Liver (tissue), 9 donors: Measurements from ENCODE around the gene TMEM260. TPM values are rescaled to one million over a fixed set of nuclear protein-coding genes. Genes with fewer than 3 reads are reported as not detected.

Experiments used
- DNase-seq: peaks from one replicate; pipeline ENCODE4 v3.0.0-alpha.2; 2017; ENCODE audit warnings: low spot score
- H3K27ac ChIP-seq, 2 donors: one replicate each; pipeline ENCODE4 v1.7.0; 2013; ENCODE audit warnings: inconsistent platforms in 2 of 2, low read length in 2 of 2, control low read depth in 1 of 2, low read depth in 1 of 2, mild to moderate bottlenecking in 1 of 2
- H3K27me3 ChIP-seq, 4 donors: one replicate each; pipeline versions ENCODE4 v1.6.1 to v1.7.0; 2013; ENCODE audit warnings: low read length in 3 of 4, inconsistent platforms in 1 of 4, mild to moderate bottlenecking in 1 of 4, moderate library complexity in 1 of 4; ENCODE audit not compliant: control insufficient read depth in 4 of 4, insufficient read depth in 4 of 4
- H3K36me3 ChIP-seq, 4 donors: one replicate each; pipeline versions ENCODE4 v1.6.1 to v1.7.0; 2013; ENCODE audit warnings: low read length in 3 of 4, mild to moderate bottlenecking in 3 of 4, low read depth in 1 of 4, moderate library complexity in 1 of 4; ENCODE audit not compliant: control insufficient read depth in 4 of 4, insufficient read depth in 3 of 4
- H3K4me1 ChIP-seq, 4 donors: one replicate each; pipeline versions ENCODE4 v1.6.1 to v1.7.0; 2013; ENCODE audit warnings: low read length in 3 of 4, mild to moderate bottlenecking in 3 of 4, moderate library complexity in 1 of 4; ENCODE audit not compliant: control insufficient read depth in 4 of 4, insufficient read depth in 4 of 4
- H3K4me3 ChIP-seq, 3 donors: one replicate each; pipeline versions ENCODE4 v1.6.1 to v1.7.0; 2013; ENCODE audit warnings: low read length in 3 of 3, control low read depth in 1 of 3, low read depth in 1 of 3, mild to moderate bottlenecking in 1 of 3
- H3K9ac ChIP-seq, 2 donors: one replicate each; pipeline ENCODE4 v1.7.0; 2013; ENCODE audit warnings: low read length in 2 of 2, mild to moderate bottlenecking in 2 of 2, moderate library complexity in 2 of 2, control low read depth in 1 of 2, low read depth in 1 of 2
- H3K9me3 ChIP-seq, 4 donors: one replicate each; pipeline versions ENCODE4 v1.6.1 to v1.7.0; 2013; ENCODE audit warnings: low read length in 3 of 4; ENCODE audit not compliant: control insufficient read depth in 4 of 4
- ATF3 ChIP-seq: IDR thresholded peaks from 2 replicates; pipeline ENCODE4 v1.6.1; 2016; ENCODE audit warnings: antibody characterized with exemption
- CTCF ChIP-seq: fragments of 150-350 bp; IDR thresholded peaks from 2 replicates; pipeline ENCODE4 v1.5.1; 2017; ENCODE audit warnings: improper control_type of control experiment, low read depth, low read length; ENCODE audit not compliant: missing input control
- EGR1 ChIP-seq, 2 donors: IDR thresholded peaks; 2 replicates each; pipeline ENCODE4 v1.6.1; 2016 to 2018; ENCODE audit warnings: antibody characterized with exemption in 2 of 2, low read depth in 2 of 2
- FOXA1 ChIP-seq: IDR thresholded peaks from 2 replicates; pipeline ENCODE4 v1.6.1; 2016; ENCODE audit warnings: antibody characterized with exemption
- FOXA2 ChIP-seq: IDR thresholded peaks from 2 replicates; pipeline ENCODE4 v1.6.1; 2016; ENCODE audit warnings: antibody characterized with exemption
- GABPA ChIP-seq, 2 donors: IDR thresholded peaks in 1 of 2; conservative IDR thresholded peaks in 1 of 2; 2 replicates each; pipeline ENCODE4 v1.6.1; 2016; ENCODE audit warnings: antibody characterized with exemption in 2 of 2, mild to moderate bottlenecking in 1 of 2, moderate library complexity in 1 of 2
- HNF4A ChIP-seq, 2 donors: conservative IDR thresholded peaks; 2 replicates each; pipeline ENCODE4 v1.6.1; 2016; ENCODE audit warnings: antibody characterized with exemption in 2 of 2, mild to moderate bottlenecking in 2 of 2
- HNF4G ChIP-seq: IDR thresholded peaks from 2 replicates; pipeline ENCODE4 v1.6.1; 2016; ENCODE audit warnings: antibody characterized with exemption
- JUND ChIP-seq, 2 donors: IDR thresholded peaks; 2 replicates each; pipeline ENCODE4 v1.6.1; 2016; ENCODE audit warnings: antibody characterized with exemption in 2 of 2
- NR2F2 ChIP-seq: IDR thresholded peaks from 2 replicates; pipeline ENCODE4 v1.6.1; 2016; ENCODE audit warnings: antibody characterized with exemption
- RAD21 ChIP-seq, 2 donors: IDR thresholded peaks; 2 replicates each; pipeline ENCODE4 v1.6.1; 2016; ENCODE audit warnings: antibody characterized with exemption in 2 of 2, mild to moderate bottlenecking in 2 of 2
- REST ChIP-seq: IDR thresholded peaks from 2 replicates; pipeline ENCODE4 v1.6.1; 2016; ENCODE audit warnings: antibody characterized with exemption, mild to moderate bottlenecking
- RXRA ChIP-seq, 2 donors: IDR thresholded peaks; 2 replicates each; pipeline ENCODE4 v1.6.1; 2017 to 2018; ENCODE audit warnings: antibody characterized with exemption in 2 of 2, mild to moderate bottlenecking in 1 of 2
- SP1 ChIP-seq: IDR thresholded peaks from 2 replicates; pipeline ENCODE4 v1.6.1; 2018; ENCODE audit warnings: antibody characterized with exemption, mild to moderate bottlenecking
- TAF1 ChIP-seq: conservative IDR thresholded peaks from 2 replicates; pipeline ENCODE4 v1.6.1; 2016; ENCODE audit warnings: antibody characterized with exemption, mild to moderate bottlenecking
- YY1 ChIP-seq: IDR thresholded peaks from 2 replicates; pipeline ENCODE4 v1.6.1; 2016; ENCODE audit warnings: antibody characterized with exemption, mild to moderate bottlenecking
- ZBTB33 ChIP-seq: IDR thresholded peaks from 2 replicates; pipeline ENCODE4 v1.6.1; 2016; ENCODE audit warnings: antibody characterized with exemption
- WGBS: extraction: QIAGEN DNeasy Blood & Tissue Kit; methylation state at CpG from one replicate; pipeline ENCODE4 v1.1.7; 2013; 5-methylcytosine and 5-hydroxymethylcytosine counted together
- polyA plus RNA-seq, 2 donors: library from polyadenylated mRNA; stranded (reverse) in 1 of 2; unstranded in 1 of 2; fragments of 200-250 nt in 1 of 2; fragments of >200 nt in 1 of 2; fragmentation: Nextera tagmentation in 1 of 2; extraction: Ambion mirVana in 1 of 2; gene quantifications; one replicate each; pipeline versions ENCODE4 v1.2.1 to v1.2.3, GENCODE V29; 2013 to 2015
- total RNA-seq, 2 donors: library from RNA; depleted of rRNA; stranded (reverse); fragments of >200 nt; gene quantifications; one replicate each; pipeline ENCODE4 v1.2.3, GENCODE V29; 2014
- TF ChIP-seq, protein P1 (sequence below): IDR thresholded peaks from 2 replicates; pipeline ENCODE4 v1.6.1; 2016; ENCODE audit warnings: antibody characterized with exemption
- donor health status: healthy.
- donor health status: healthy.
- donor health status: healthy.
- donor health status: healthy.
- donor health status: healthy.

The TMEM260 gene
- total and polyA plus RNA-seq, 4 donors, result 4.9 to 11.6 (median 9.0) TPM

GRCh38 chr14:56664811-56665421, 85.3 kb downstream of the TMEM260 start:
- peaks cover 0 to 11% (median 4%) of the 10 kb centered on the region in 4 donors for H3K4me1 ChIP-seq
- no peak for DNase-seq
- H3K27me3 ChIP-seq, result no peaks in the 10 kb centered on the region
- H3K27ac ChIP-seq, result no peak overlapping the region
- H3K9ac ChIP-seq, result no peak overlapping the region
- TF ChIP-seq SP1 (no peak), YY1 (no peak), CTCF (no peak), JUND (IDR thresholded peaks at IDR 0.05) (no peak), EGR1 (IDR thresholded peaks at IDR 0.05; ENCODE audit: low read depth in 2 of 2) (no peak), FOXA2 (no peak), ATF3 (no peak), RXRA (IDR thresholded peaks at IDR 0.05) (no peak)
- TF ChIP-seq, protein P1, sequence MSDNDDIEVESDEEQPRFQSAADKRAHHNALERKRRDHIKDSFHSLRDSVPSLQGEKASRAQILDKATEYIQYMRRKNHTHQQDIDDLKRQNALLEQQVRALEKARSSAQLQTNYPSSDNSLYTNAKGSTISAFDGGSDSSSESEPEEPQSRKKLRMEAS, result no peak
- no peak overlapping the region for H3K4me3 ChIP-seq
- WGBS, result 72% methylated on average over 12 of the region's 12 CpGs
- H3K9me3 ChIP-seq, result no peaks in the 10 kb centered on the region
- no peaks in the 10 kb centered on the region for H3K36me3 ChIP-seq

- WGBS, result 87% methylated on average over 7 of the region's 7 CpGs
- no peak for DNase-seq
- H3K9ac ChIP-seq, result no peak overlapping the region
- no peaks in the 10 kb centered on the region for H3K4me1 ChIP-seq
- TF ChIP-seq GABPA (IDR thresholded peaks at IDR 0.05 in 1 of 2, conservative IDR thresholded peaks at IDR 0.05 in 1 of 2) (no peak), TAF1 (no peak), HNF4A (conservative IDR thresholded peaks at IDR 0.05) (no peak), ZBTB33 (no peak), FOXA1 (no peak), CTCF (no peak), NR2F2 (no peak), JUND (IDR thresholded peaks at IDR 0.05) (no peak), YY1 (no peak), ATF3 (no peak), RAD21 (IDR thresholded peaks at IDR 0.05) (no peak), EGR1 (IDR thresholded peaks at IDR 0.05; ENCODE audit: low read depth in 2 of 2) (no peak), RXRA (IDR thresholded peaks at IDR 0.05) (no peak), REST (no peak), SP1 (no peak), HNF4G (no peak), FOXA2 (no peak)
- TF ChIP-seq, protein P1, result no peak
- no peak overlapping the region for H3K4me3 ChIP-seq
- no peaks in the 10 kb centered on the region for H3K36me3 ChIP-seq
- H3K27me3 ChIP-seq, result no peaks in the 10 kb centered on the region
- H3K9me3 ChIP-seq, result no peaks in the 10 kb centered on the region
- H3K27ac ChIP-seq, result no peak overlapping the region
Observed at GRCh38 chr14:56666294-56666693, 86.7 kb downstream of the TMEM260 start.
